ENCODE measurements around the gene RARA.

RARA gene

DNA sequence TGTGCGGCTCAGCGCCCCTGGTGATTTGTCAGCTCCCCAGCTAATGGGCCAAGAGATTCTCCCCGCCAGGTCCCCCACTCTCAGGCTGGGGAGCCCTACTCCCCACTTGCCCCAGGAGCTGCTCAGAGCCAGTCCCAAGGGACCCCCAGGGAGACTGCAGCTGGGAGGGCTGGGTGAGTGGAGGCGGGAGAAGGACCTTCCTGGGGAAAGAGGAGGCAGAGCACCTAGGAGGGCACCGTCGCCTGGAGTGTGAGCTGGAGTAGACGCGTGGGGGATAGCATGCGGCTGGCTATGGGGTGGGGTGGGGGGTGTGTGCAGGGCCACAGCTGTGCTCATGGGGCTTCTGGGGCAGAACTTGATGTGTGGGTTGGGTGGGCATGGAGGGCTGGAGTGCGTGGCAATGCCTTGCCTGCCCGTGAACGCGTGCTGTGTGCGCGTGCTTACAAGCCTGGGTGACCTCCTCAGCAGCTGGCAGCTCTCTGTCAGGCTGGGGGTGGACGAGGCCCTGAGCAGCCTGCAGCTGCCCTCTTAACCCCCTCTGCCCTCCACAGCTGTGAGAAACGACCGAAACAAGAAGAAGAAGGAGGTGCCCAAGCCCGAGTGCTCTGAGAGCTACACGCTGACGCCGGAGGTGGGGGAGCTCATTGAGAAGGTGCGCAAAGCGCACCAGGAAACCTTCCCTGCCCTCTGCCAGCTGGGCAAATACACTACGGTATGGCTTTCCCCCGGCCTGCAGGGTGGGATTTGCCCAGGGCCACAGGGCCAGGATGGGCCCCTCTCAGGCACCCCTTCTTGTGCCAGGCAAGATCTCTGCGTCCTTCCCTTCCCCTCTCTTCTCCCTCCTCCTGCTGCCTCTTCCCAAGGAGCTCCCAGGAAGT, 42.6 kb downstream of the RARA start:
- TF ChIP-seq, protein P1, sequence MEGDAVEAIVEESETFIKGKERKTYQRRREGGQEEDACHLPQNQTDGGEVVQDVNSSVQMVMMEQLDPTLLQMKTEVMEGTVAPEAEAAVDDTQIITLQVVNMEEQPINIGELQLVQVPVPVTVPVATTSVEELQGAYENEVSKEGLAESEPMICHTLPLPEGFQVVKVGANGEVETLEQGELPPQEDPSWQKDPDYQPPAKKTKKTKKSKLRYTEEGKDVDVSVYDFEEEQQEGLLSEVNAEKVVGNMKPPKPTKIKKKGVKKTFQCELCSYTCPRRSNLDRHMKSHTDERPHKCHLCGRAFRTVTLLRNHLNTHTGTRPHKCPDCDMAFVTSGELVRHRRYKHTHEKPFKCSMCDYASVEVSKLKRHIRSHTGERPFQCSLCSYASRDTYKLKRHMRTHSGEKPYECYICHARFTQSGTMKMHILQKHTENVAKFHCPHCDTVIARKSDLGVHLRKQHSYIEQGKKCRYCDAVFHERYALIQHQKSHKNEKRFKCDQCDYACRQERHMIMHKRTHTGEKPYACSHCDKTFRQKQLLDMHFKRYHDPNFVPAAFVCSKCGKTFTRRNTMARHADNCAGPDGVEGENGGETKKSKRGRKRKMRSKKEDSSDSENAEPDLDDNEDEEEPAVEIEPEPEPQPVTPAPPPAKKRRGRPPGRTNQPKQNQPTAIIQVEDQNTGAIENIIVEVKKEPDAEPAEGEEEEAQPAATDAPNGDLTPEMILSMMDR (IDR thresholded peaks at IDR 0.05; ENCODE audit: low read depth, low read length) = no peak
- H3K27ac ChIP-seq = peak overlapping the region; percentile 84
- no peaks in the 10 kb centered on the region for H3K27me3 ChIP-seq (ENCODE audit: insufficient read depth, low read depth, severe bottlenecking)
- DNase-seq = no peak
- peaks cover 68% of the 10 kb centered on the region for H3K36me3 ChIP-seq
- H3K9me3 ChIP-seq (ENCODE audit: severe bottlenecking) = no peaks in the 10 kb centered on the region
- H3K4me3 ChIP-seq (ENCODE audit: low read depth, low read length) = no peak overlapping the region

DNA sequence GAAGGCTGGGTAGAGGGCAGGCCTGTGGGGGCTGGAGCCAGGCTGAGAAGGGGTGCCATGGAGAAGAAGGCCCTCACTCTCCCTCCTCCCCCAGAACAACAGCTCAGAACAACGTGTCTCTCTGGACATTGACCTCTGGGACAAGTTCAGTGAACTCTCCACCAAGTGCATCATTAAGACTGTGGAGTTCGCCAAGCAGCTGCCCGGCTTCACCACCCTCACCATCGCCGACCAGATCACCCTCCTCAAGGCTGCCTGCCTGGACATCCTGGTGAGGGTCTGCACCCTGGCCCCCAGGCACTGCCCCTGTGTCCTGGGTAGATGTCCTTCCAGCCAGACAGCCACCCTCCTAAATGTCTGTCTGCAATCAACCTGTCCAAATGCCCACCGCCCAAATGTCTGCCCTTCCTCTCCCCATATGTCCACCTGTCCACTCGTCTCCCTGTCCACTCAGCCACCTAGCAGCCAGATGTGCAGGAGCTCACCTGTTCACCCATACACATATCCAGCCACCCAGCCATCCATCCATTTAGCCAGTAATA, 43.3 kb downstream of the RARA start:
- no peak overlapping the region for H3K4me3 ChIP-seq (ENCODE audit: low read depth, low read length)
- peaks cover 68% of the 10 kb centered on the region for H3K36me3 ChIP-seq
- DNase-seq = no peak
- no peaks in the 10 kb centered on the region for H3K27me3 ChIP-seq (ENCODE audit: insufficient read depth, low read depth, severe bottlenecking)
- TF ChIP-seq, protein P1 (IDR thresholded peaks at IDR 0.05; ENCODE audit: low read depth, low read length) = no peak
- H3K9me3 ChIP-seq (ENCODE audit: severe bottlenecking) = no peaks in the 10 kb centered on the region
- peak overlapping the region; percentile 84 for H3K27ac ChIP-seq

DNA sequence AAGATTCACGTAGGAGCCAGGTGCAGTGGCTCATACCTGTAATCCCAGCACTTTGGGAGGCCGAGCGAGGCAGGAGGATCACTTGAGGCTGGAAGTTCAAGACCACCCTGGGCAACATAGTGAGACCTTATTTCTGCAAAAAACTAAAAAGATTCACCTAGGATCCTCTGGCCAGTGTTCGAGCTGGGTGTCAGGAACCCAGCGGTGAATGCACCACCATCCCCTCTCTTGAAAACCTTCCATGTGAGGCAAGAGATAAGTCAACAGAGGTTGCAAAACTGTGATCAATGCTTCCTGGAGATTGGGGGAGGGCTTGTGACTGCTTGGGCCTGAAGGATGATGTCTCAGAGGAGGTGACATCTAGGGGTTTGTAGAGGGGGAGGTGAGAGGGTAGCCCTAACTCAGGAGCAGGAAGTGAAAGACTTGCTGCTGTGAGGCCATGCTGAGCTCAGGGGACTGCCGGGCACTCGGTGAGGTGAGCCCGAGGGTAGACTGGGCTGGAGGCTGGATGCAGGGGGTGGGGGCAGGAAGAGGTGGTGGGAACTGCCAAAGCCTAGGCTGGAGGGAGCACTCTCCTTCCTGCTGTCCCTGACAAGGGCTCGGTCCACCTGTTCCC, 43.9 kb downstream of the RARA start:
- TF ChIP-seq, protein P1 (IDR thresholded peaks at IDR 0.05; ENCODE audit: low read depth, low read length) = no peak
- Histone ChIP-seq H3K36me3 (peaks cover 68% of the 10 kb centered on the region), H3K27ac (no peak overlapping the region), H3K4me3 (ENCODE audit: low read depth, low read length) (no peak overlapping the region), H3K9me3 (ENCODE audit: severe bottlenecking) (no peaks in the 10 kb centered on the region), H3K27me3 (ENCODE audit: insufficient read depth, low read depth, severe bottlenecking) (no peaks in the 10 kb centered on the region)
- no peak for DNase-seq

DNA sequence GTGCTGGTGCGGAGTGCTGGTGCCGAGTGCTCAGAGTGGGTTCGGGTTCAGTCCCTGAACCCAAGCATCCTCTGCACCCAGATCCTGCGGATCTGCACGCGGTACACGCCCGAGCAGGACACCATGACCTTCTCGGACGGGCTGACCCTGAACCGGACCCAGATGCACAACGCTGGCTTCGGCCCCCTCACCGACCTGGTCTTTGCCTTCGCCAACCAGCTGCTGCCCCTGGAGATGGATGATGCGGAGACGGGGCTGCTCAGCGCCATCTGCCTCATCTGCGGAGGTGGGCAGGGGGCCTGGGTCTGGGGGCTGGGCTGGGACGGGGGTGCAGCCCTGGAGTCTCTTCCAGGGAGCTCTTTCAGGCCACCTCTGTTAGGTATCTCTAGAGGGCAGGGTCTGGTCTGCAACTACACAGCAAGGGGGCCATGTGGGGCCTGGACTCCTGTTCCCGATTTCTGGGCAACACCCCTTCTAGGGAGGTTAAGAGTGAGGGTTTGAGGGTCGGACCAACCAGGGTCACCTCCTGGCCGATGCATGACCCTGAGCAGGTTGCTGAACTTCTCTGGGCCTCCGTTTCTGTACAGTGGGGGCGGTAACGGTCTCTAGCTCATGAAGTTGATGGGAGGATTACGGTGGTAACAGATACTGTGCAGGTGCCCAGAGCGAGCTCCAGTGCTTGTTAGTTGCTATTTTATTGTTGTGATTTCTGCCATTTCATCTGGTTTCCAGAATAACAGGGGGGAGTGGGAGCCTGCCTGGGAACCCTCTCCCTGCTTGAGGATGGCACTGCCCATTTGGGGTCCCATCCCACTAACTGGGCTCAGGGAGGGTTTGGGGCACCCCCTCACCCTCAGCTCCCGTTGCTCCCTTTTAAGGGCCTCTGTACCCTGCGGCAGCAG, 45.5 kb downstream of the RARA start:
- H3K36me3 ChIP-seq = peaks cover 54% of the 10 kb centered on the region
- no peak overlapping the region for H3K4me3 ChIP-seq (ENCODE audit: low read depth, low read length)
- H3K9me3 ChIP-seq (ENCODE audit: severe bottlenecking) = no peaks in the 10 kb centered on the region
- DNase-seq = no peak
- TF ChIP-seq, protein P1 (IDR thresholded peaks at IDR 0.05; ENCODE audit: low read depth, low read length) = no peak
- H3K27ac ChIP-seq = peak overlapping the region; percentile 29
- H3K27me3 ChIP-seq (ENCODE audit: insufficient read depth, low read depth, severe bottlenecking) = no peaks in the 10 kb centered on the region

DNA sequence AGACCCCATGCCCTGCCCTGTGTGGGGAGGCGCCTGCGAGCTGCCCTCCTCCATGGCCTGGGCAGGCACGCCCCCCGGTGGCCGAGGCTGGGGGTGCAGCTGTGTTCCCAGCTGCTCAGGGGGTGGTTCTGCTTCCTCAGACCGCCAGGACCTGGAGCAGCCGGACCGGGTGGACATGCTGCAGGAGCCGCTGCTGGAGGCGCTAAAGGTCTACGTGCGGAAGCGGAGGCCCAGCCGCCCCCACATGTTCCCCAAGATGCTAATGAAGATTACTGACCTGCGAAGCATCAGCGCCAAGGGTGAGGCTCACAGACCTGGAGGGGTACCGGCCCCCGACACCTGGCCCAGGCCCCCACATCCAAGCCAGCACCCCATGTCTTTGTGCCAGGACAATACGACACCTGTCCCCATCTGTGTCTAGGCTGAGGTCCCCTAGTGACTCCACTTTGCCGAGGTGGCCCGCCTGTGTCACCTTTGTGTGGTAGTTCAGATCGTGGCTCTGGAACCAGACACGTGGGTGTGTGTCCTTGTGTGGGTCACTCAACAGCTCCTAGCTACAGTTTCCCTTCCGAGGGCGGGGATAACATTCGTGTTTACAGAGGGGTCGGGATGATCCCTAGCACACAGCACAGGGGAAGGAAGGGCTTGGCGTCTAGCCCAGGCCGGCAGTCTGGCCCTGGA, 46.3 kb downstream of the RARA start:
- H3K27ac ChIP-seq = no peak overlapping the region; the same call in 1 of the 2 replicates
- H3K9me3 ChIP-seq (ENCODE audit: severe bottlenecking) = no peaks in the 10 kb centered on the region
- no peak overlapping the region for H3K4me3 ChIP-seq (ENCODE audit: low read depth, low read length)
- no peaks in the 10 kb centered on the region for H3K27me3 ChIP-seq (ENCODE audit: insufficient read depth, low read depth, severe bottlenecking)
- H3K36me3 ChIP-seq = peaks cover 46% of the 10 kb centered on the region
- TF ChIP-seq, protein P1 (IDR thresholded peaks at IDR 0.05; ENCODE audit: low read depth, low read length) = peak; percentile 98
- peak; percentile 90 for DNase-seq
